Activated CD8-positive, alpha-beta memory T cell treated with anti-CD3 and anti-CD28 coated beads for 36 hours (primary cell): Measurements from ENCODE around the gene HCRT. TPM values are rescaled to one million over a fixed set of nuclear protein-coding genes. Genes with fewer than 3 reads are reported as not detected.

ENCODE experiments used
- total RNA-seq, 2 experiments: library from RNA; stranded (reverse); gene quantifications; one replicate each; pipeline ENCODE4 v1.2.3, GENCODE V29; 2021

The HCRT gene
- total RNA-seq, 2 experiments from 2014 or later: not detected

Other genes starting within 250 kb of the HCRT start
- gene CNP, start 218.7 kb downstream of the HCRT start, total RNA-seq: 10 to 100 TPM; 66.8 to 67.6 TPM
- 100 to 1,000 TPM in 1 of 2 experiments, 10 to 100 TPM in 1; 99.1 to 108 TPM for gene DNAJC7, start 168.0 kb downstream of the HCRT start, total RNA-seq
- gene NKIRAS2, start 165.4 kb downstream of the HCRT start, total RNA-seq: 10 to 100 TPM; 27.1 to 29.6 TPM
- under 1 TPM; 0.04 to 0.08 TPM for gene C17orf113, start 134.9 kb downstream of the HCRT start, total RNA-seq
- gene ZNF385C, start 87.0 kb downstream of the HCRT start, total RNA-seq: under 1 TPM in 1 of 2 experiments, not detected in 1; 0.10 TPM
- gene DHX58, start 72.7 kb downstream of the HCRT start, total RNA-seq: 1 to 10 TPM; 7.0 to 7.6 TPM
- gene KAT2A, start 64.1 kb downstream of the HCRT start, total RNA-seq: 10 to 100 TPM; 52.6 to 54.2 TPM
- gene HSPB9, start 62.6 kb downstream of the HCRT start, total RNA-seq: under 1 TPM in 1 of 2 experiments, not detected in 1; 0.13 TPM
- gene RAB5C, start 30.5 kb downstream of the HCRT start, total RNA-seq: 10 to 100 TPM; 56.4 to 58.9 TPM
- 1 to 10 TPM; 1.2 to 1.3 TPM for gene KCNH4, start 4.3 kb downstream of the HCRT start, total RNA-seq
- 10 to 100 TPM; 19.2 to 20.0 TPM for gene GHDC, start 9.0 kb upstream of the HCRT start, total RNA-seq
- 100 to 1,000 TPM; 102 to 111 TPM for gene STAT5B, start 90.9 kb upstream of the HCRT start, total RNA-seq
- 100 to 1,000 TPM; 197 TPM for gene STAT5A, start 103.0 kb upstream of the HCRT start, total RNA-seq
- 100 to 1,000 TPM; 179 TPM for gene STAT3, start 203.0 kb upstream of the HCRT start, total RNA-seq
- under 1 TPM; 0.51 to 0.78 TPM for gene CAVIN1, start 237.8 kb upstream of the HCRT start, total RNA-seq